SU-DHL-6 (cell line): ENCODE measurements around the gene NAXE.
"Not testable (repeated sequence)": the region's sequence is repeated elsewhere in the genome, so short reads cannot be mapped to it uniquely, and the experiment has no call there.

Experiments
- H2AFZ ChIP-seq: fragments of 200-600 bp; sonication (generic); 2 replicates; pipeline ENCODE4 v1.6.1; 2014; ENCODE audit warnings: low read depth, mild to moderate bottlenecking, moderate library complexity, mixed read lengths, antibody characterized with exemption, low read length; ENCODE audit not compliant: severe bottlenecking
- H3F3A ChIP-seq: fragments of 200-600 bp; shearing (Covaris generic); 2 replicates; pipeline ENCODE4 v1.6.0; 2016; ENCODE audit warnings: antibody characterized with exemption, mild to moderate bottlenecking; ENCODE audit not compliant: insufficient read depth
- H3K27ac ChIP-seq: fragments of 200-600 bp; sonication (generic); 2 replicates; pipeline ENCODE4 v1.5.1; 2016; ENCODE audit warnings: low read depth, mild to moderate bottlenecking, low read length, moderate library complexity, mixed read lengths
- H3K27me3 ChIP-seq: fragments of 200-600 bp; sonication (generic), shearing (Covaris generic); 2 replicates; pipeline ENCODE4 v1.6.0; 2014; ENCODE audit warnings: mild to moderate bottlenecking, low read length
- H3K36me3 ChIP-seq: fragments of 200-600 bp; sonication (generic); 2 replicates; pipeline ENCODE4 v1.6.1; 2014; ENCODE audit warnings: mild to moderate bottlenecking, low read length, mixed read lengths
- H3K4me2 ChIP-seq: fragments of 300-600, 200-600 bp; shearing (Covaris generic), sonication (generic); 2 replicates; pipeline ENCODE4 v1.6.0; 2014; ENCODE audit warnings: low read length, low read depth, mild to moderate bottlenecking; ENCODE audit not compliant: poor library complexity, severe bottlenecking
- H3K4me3 ChIP-seq: fragments of 200-600 bp; sonication (generic); 2 replicates; pipeline ENCODE4 v1.5.1; 2014; ENCODE audit warnings: antibody characterized with exemption, low read length, mild to moderate bottlenecking, mixed read lengths; ENCODE audit not compliant: insufficient read depth, poor library complexity, severe bottlenecking
- H3K79me2 ChIP-seq: fragments of 200-600 bp; sonication (generic); 2 replicates; pipeline ENCODE4 v1.6.1; 2014; ENCODE audit warnings: mild to moderate bottlenecking, low read length, moderate library complexity; ENCODE audit not compliant: insufficient read depth
- H3K9ac ChIP-seq: fragments of 200-600 bp; sonication (generic); 2 replicates; pipeline ENCODE4 v1.7.0; 2014; ENCODE audit warnings: mild to moderate bottlenecking, low read length
- H3K9me2 ChIP-seq: fragments of 200-600 bp; sonication (generic); replicated peaks from 2 replicates; pipeline ENCODE4 v1.6.1; 2014; ENCODE audit warnings: low read length; ENCODE audit not compliant: insufficient read depth
- H3K9me3 ChIP-seq: fragments of 200-600 bp; sonication (generic); 2 replicates; pipeline ENCODE4 v1.6.1; 2014; ENCODE audit warnings: low read length, mixed read lengths; ENCODE audit not compliant: insufficient read depth
- H4K20me1 ChIP-seq: fragments of 200-600 bp; sonication (generic); 2 replicates; pipeline ENCODE4 v1.6.1; 2014; ENCODE audit warnings: low read depth, mild to moderate bottlenecking, antibody characterized with exemption, low read length, moderate library complexity, mixed read lengths
- CTCF ChIP-seq: fragments of 200-600 bp; sonication (generic); IDR thresholded peaks from one replicate; pipeline ENCODE4 v1.5.1; 2017; ENCODE audit warnings: antibody characterized with exemption, mild to moderate bottlenecking, low read length, moderate library complexity; ENCODE audit not compliant: insufficient read depth, poor library complexity, severe bottlenecking
- EZH2phosphoT487 ChIP-seq: fragments of 200-600 bp; sonication (generic), shearing (Covaris generic); conservative IDR thresholded peaks from 2 replicates; pipeline ENCODE4 v1.6.1; 2018; ENCODE audit warnings: mild to moderate bottlenecking, antibody characterized with exemption, low read length, moderate library complexity, mixed read lengths

Gene NAXE

GRCh38 chr1:156608036-156608674, 16.6 kb downstream of the NAXE start:
- H3K9me3 ChIP-seq = no peaks in the 10 kb centered on the region
- TF ChIP-seq EZH2phosphoT487 = no peak
- TF ChIP-seq CTCF = peak; percentile 55
- peaks cover under 1% of the 10 kb centered on the region; the same call in 1 of the 2 replicates for H3F3A ChIP-seq
- peak overlapping the region; percentile 3 for H3K4me2 ChIP-seq
- no peaks in the 10 kb centered on the region for H3K9me2 ChIP-seq
- no peak overlapping the region for H3K9ac ChIP-seq
- H3K36me3 ChIP-seq = no peaks in the 10 kb centered on the region
- H3K79me2 ChIP-seq = no peaks in the 10 kb centered on the region
- no peaks in the 10 kb centered on the region for H4K20me1 ChIP-seq
- H3K4me3 ChIP-seq = no peak overlapping the region
- no peaks in the 10 kb centered on the region for H3K27me3 ChIP-seq
- no peak overlapping the region for H2AFZ ChIP-seq
- H3K27ac ChIP-seq = no peak overlapping the region

- Histone ChIP-seq H3K4me2 (no peak overlapping the region), H3K9me3 (no peaks in the 10 kb centered on the region), H3K4me3 (no peak overlapping the region), H3K36me3 (no peaks in the 10 kb centered on the region), H3K27ac (no peak overlapping the region), H3K9ac (no peak overlapping the region), H2AFZ (no peak overlapping the region), H3F3A (no peaks in the 10 kb centered on the region; the same call in 1 of the 2 replicates), H4K20me1 (no peaks in the 10 kb centered on the region), H3K9me2 (no peaks in the 10 kb centered on the region), H3K79me2 (no peaks in the 10 kb centered on the region), H3K27me3 (no peaks in the 10 kb centered on the region)
- TF ChIP-seq CTCF (peak; percentile 64), EZH2phosphoT487 (no peak)
Measured at GRCh38 chr1:156608981-156609380, 17.4 kb downstream of the NAXE start.

- H3K9ac ChIP-seq, H3K36me3 ChIP-seq, H3K27me3 ChIP-seq, H3K79me2 ChIP-seq, H2AFZ ChIP-seq, H3F3A ChIP-seq, H3K4me2 ChIP-seq, H3K9me3 ChIP-seq, H3K4me3 ChIP-seq, H3K9me2 ChIP-seq, H3K27ac ChIP-seq, H4K20me1 ChIP-seq: not testable (repeated sequence)
Measured at GRCh38 chr1:156610072-156610471, 18.5 kb downstream of the NAXE start.

- H3K9ac ChIP-seq = no peak overlapping the region
- no peaks in the 10 kb centered on the region for H3K36me3 ChIP-seq
- H3K79me2 ChIP-seq = no peaks in the 10 kb centered on the region
- H3K4me2 ChIP-seq = no peak overlapping the region
- H2AFZ ChIP-seq = no peak overlapping the region
- H3K4me3 ChIP-seq = no peak overlapping the region
- TF ChIP-seq CTCF (no peak), EZH2phosphoT487 (no peak)
- H3F3A ChIP-seq = no peaks in the 10 kb centered on the region; the same call in 1 of the 2 replicates
- H3K9me2 ChIP-seq = no peaks in the 10 kb centered on the region
- no peaks in the 10 kb centered on the region for H3K27me3 ChIP-seq
- no peaks in the 10 kb centered on the region for H4K20me1 ChIP-seq
- no peaks in the 10 kb centered on the region for H3K9me3 ChIP-seq
- no peak overlapping the region for H3K27ac ChIP-seq
Measured at GRCh38 chr1:156612666-156613065, 21.1 kb downstream of the NAXE start.
